ENCODE measurements around the gene NHSL2. TPM values are rescaled to one million over a fixed set of nuclear protein-coding genes. Genes with fewer than 3 reads are reported as not detected.
A peak's percentile ranks its signal among the peaks of the same experiment; 100 is the strongest.

Gene NHSL2
- total RNA-seq, 4 donors from 2014 or later = 1.9 to 8.8 (median 2.4) TPM

DNA sequence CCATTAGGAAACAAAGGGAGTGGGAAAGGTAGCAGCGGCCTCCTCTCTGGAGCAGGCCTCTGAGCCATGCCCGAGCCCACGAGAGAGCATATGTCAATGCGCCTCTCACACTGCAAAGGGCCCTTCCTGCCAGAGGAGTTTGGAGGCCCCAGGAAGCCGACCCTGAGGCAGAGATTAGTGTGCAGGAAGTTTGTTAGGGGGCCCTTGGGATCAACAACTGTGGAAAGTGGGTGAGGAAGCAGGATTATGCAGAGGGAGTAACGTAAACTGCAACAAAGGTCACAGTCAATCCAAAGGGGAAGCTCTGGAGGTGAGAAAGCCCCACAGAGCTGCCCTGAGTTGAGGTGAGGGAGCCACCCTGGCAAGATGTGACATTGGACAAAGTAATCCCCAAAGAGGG lies 203.7 kb downstream of the NHSL2 start:
- intact Hi-C loops (cut with DNase I; ENCODE audit: low total_unique reads) = no loop called here
- no peak overlapping the region for H3K4me3 ChIP-seq (ENCODE audit: low read depth, poor library complexity, severe bottlenecking)
- WGBS, 2 donors = 71 to 77% methylated on average over 6 of the region's 6 CpGs
- DNase-seq (ENCODE audit: low spot score in 2 of 2) = peak in 1 of 2 donors; percentile 60
- TF ChIP-seq POLR2A (IDR thresholded peaks at IDR 0.05) = no peak
- TF ChIP-seq, protein P1, sequence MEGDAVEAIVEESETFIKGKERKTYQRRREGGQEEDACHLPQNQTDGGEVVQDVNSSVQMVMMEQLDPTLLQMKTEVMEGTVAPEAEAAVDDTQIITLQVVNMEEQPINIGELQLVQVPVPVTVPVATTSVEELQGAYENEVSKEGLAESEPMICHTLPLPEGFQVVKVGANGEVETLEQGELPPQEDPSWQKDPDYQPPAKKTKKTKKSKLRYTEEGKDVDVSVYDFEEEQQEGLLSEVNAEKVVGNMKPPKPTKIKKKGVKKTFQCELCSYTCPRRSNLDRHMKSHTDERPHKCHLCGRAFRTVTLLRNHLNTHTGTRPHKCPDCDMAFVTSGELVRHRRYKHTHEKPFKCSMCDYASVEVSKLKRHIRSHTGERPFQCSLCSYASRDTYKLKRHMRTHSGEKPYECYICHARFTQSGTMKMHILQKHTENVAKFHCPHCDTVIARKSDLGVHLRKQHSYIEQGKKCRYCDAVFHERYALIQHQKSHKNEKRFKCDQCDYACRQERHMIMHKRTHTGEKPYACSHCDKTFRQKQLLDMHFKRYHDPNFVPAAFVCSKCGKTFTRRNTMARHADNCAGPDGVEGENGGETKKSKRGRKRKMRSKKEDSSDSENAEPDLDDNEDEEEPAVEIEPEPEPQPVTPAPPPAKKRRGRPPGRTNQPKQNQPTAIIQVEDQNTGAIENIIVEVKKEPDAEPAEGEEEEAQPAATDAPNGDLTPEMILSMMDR (IDR thresholded peaks at IDR 0.05) = no peak

DNA sequence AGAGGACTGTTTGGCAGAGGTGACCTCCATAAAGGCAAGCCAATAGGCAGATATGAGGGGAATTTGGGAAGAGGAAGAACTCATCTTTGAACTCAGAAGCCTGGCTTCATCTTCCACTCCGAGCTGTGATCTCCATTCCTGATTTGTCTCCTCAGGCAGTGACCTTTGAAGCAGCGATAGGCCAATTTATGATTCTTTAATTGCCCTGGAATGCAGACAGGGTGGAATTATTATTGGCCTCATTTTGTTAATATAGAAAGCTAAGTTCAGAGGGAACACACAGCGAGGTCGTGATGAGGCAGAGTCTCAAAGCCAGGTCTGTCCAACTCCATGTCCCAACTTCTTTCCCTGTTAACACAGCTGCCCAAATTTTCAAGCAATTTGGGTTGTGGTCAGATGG lies 204.2 kb downstream of the NHSL2 start:
- TF ChIP-seq, protein P1 (IDR thresholded peaks at IDR 0.05) = no peak
- TF ChIP-seq POLR2A (IDR thresholded peaks at IDR 0.05) = no peak
- intact Hi-C loops (cut with DNase I; ENCODE audit: low total_unique reads) = no loop called here
- 68 to 85% methylated on average over 4 of the region's 4 CpGs for WGBS, 2 donors
- peak in 1 of 2 donors; percentile 42 for DNase-seq (ENCODE audit: low spot score in 2 of 2)
- H3K4me3 ChIP-seq (ENCODE audit: low read depth, poor library complexity, severe bottlenecking) = no peak overlapping the region

DNA sequence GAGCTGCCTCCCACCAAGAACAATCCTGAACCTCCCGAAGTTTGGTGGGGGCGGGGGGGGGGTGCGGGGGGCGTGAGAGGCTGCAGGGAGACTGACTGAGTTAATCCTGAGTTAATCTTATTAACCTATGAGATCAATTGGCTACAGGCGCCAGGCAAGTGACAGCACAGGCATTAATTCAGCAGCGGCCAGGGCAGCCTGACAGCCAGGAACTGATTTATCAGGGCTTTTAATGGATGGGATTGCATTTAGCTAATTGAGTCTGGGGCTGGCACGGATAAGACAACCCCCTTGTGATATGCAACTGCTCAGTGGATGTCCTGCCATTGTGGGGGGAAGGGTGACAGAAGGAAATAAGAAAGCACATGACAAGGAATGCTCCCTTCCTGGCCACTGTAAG lies 204.7 kb downstream of the NHSL2 start:
- TF ChIP-seq POLR2A (IDR thresholded peaks at IDR 0.05) = no peak

DNA sequence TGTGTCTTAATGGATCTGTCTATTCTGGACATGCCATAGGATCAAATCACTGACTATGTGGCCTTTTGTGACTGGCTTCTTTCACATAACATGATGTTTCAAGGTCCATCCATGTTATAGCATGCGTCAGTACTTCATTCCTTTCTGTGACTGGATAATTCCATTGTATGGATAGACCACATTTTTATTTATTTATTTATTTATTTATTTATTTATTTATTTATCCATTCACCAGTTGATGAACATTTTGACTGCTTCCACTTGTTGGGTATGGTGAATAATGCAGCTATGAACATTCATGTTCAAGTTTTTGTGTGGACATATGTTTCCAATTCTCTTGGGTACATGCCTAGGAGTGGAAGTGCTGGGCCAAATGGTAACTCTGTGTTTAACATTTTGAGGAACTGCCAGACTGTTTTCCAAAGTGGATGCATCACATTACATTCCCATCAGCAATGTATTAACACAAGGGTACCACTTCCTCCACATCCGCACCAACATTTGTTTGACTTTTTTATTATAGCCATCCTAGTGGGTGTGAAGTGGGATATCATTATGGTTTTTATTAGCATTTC lies 207.1 kb downstream of the NHSL2 start:
- no peak overlapping the region for H3K4me3 ChIP-seq (ENCODE audit: low read depth, poor library complexity, severe bottlenecking)
- DNase-seq (ENCODE audit: low spot score in 2 of 2) = no peak
- TF ChIP-seq, protein P1 (IDR thresholded peaks at IDR 0.05) = no peak
- 93 to 96% methylated on average over 2 of the region's 2 CpGs for WGBS, 2 donors
- intact Hi-C loops (cut with DNase I; ENCODE audit: low total_unique reads) = no loop called here

More for the DNA sequence above, 204.7 kb downstream of the NHSL2 start:
- WGBS, 2 donors = 44 to 50% methylated on average over 7 of the region's 7 CpGs
- intact Hi-C loops (cut with DNase I; ENCODE audit: low total_unique reads) = no loop called here
- DNase-seq (ENCODE audit: low spot score in 2 of 2) = peak in 1 of 2 donors; percentile 29
- H3K4me3 ChIP-seq (ENCODE audit: low read depth, poor library complexity, severe bottlenecking) = no peak overlapping the region

DNA sequence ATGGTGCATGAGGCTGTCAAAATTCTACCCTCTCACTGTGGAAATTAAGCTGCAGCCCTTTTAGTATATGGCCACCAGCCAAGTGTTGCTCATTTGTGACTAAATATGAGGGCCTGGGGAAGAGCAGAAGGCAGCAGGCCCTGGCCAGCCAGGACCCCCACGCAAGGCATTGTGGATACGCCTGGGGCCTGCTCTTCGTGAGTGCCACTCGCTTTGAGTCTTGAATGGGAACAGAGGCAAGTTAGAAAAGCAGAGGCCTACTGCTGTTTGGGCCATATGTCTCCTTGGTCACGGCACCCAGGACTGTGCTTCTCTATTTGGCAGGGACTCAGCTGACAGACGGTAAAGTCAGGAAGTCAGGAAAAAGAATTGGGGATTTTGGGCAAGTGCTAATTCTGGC lies 210.2 kb downstream of the NHSL2 start:
- DNase-seq (ENCODE audit: low spot score in 2 of 2) = peak in 1 of 2 donors; percentile 40
- intact Hi-C loops (cut with DNase I; ENCODE audit: low total_unique reads) = loop anchor here (10.0 kb wide), 1 partner anchor 96 kb away; no protein-coding TSS in a partner anchor
- no peak for TF ChIP-seq POLR2A (IDR thresholded peaks at IDR 0.05)
- TF ChIP-seq, protein P1 (IDR thresholded peaks at IDR 0.05) = no peak
- 62 to 65% methylated on average over 6 of the region's 6 CpGs for WGBS, 2 donors
- no peak overlapping the region for H3K4me3 ChIP-seq (ENCODE audit: low read depth, poor library complexity, severe bottlenecking)

DNA sequence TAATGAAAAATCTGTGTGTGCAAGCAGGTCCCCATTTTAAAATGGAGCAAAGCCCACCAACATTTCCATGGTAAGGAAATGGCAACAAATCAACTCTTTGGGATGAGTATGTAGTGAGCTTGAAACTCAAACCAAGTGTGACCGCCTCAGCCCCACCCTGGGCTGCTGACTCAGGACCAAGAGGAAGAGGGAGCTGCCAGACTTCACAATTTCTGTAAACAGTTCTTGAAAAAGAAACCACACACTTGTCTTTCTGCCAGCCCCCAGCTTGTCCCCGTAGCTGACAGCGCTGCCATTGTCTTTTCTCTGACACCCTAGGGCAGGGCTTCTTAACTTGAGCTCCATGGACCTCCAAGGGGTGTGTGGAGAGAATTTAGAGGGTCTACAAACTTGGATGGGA lies 210.7 kb downstream of the NHSL2 start:
- WGBS, 2 donors = 15 to 22% methylated on average over 3 of the region's 3 CpGs
- TF ChIP-seq POLR2A (IDR thresholded peaks at IDR 0.05) = no peak
- TF ChIP-seq, protein P1 (IDR thresholded peaks at IDR 0.05) = no peak
- H3K4me3 ChIP-seq (ENCODE audit: low read depth, poor library complexity, severe bottlenecking) = no peak overlapping the region
- intact Hi-C loops (cut with DNase I; ENCODE audit: low total_unique reads) = loop anchor here (10.0 kb wide), 1 partner anchor 97 kb away; no protein-coding TSS in a partner anchor
- peak; percentile 70 to 92 for DNase-seq (ENCODE audit: low spot score in 2 of 2)

All from lower leg skin (tissue), 4 donors.